Adipose tissue (tissue), 3 donors: ENCODE results near the gene MYH7. TPM values are rescaled to one million over a fixed set of nuclear protein-coding genes. Genes with fewer than 3 reads are reported as not detected.

Experiments
- H3K27ac ChIP-seq: one replicate; pipeline ENCODE4 v1.5.1; 2013; ENCODE audit warnings: low read depth, low read length
- WGBS, 3 donors: extraction: QIAGEN DNeasy Blood & Tissue Kit; methylation state at CpG; one replicate each; pipeline ENCODE4 v1.1.7; 2013; 5-methylcytosine and 5-hydroxymethylcytosine counted together
- polyA plus RNA-seq, 3 donors: library from polyadenylated mRNA; stranded (reverse); fragments of 200-250 nt; gene quantifications; one replicate each; pipeline ENCODE4 v1.2.3, GENCODE V29; 2013
- donor health status: healthy with polysubstance abuse.
- donor health status: Bipolar disorder and iron deficiency.
- donor health status: healthy.

Gene MYH7
- polyA plus RNA-seq, 3 donors: 0.07 to 6.5 (median 2.8) TPM

DNA sequence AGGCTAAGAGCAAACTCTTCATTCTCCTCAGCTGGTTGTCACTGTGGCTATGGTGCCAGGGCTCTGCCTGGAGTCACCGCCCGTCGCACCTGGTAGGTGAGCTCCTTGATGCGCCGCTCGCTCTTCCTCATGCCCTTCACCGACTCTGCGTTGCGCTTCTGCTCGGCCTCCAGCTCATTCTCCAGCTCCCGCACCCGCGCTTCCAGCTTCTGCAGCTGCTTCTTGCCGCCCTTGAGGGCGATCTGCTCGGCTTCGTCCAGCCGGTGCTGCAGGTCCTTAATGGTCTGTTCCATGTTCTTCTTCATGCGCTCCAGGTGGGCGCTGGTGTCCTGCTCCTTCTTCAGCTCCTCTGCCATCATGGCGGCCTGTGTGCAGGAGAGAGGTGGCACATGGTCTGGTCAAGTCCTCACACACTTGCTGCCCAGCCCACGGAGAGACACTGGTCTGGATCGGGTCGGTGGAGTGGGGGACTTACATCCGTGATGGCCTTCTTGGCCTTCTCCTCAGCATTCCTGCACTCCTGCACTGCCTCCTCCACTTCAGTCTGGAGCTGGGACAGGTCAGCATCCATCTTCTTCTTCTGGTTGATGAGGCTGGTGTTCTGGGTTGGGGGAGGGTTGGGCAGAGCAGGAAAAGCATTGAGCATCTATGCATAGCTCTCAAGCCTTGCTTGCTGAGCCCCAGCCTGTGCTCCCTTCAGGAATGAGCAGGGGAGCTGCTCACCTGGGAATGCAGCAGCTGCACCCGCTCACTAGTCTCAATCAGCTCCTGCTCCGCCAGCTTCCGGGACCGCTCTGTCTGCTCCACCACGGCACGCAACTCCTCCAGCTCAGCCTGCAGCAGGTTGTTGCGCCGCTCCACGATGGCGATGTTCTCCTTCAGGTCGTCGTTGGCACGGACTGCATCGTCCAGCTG is 20.3 kb downstream of the MYH7 start:
- WGBS, 3 donors: 79 to 94% (median 91%) methylated on average over 37 to 39 of the region's 39 CpGs
- H3K27ac ChIP-seq: no peak overlapping the region

- H3K27ac ChIP-seq: no peak overlapping the region
- 59 to 72% (median 71%) methylated on average over 3 of the region's 3 CpGs for WGBS, 3 donors
These were observed 21.2 kb downstream of the MYH7 start for GRCh38 chr14:23414254-23414653.

DNA sequence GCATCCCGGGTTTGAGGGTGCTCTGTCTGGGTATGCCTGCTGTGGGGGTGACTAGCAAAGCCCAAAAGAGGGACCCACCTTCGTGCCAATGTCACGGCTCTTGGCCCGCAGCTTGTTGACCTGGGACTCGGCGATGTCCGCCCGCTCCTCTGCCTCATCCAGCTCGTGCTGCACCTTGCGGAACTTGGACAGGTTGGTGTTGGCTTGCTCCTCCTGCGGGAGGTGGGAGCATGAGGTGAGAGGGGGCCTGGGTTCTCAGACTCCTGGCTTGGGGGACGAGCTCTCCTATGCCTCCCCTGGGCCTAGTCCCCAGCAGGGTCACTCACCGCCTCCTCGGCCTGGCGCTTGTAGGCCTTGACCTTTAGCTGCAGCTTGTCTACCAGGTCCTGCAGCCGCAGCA is 21.8 kb downstream of the MYH7 start:
- WGBS, 3 donors: 85 to 93% (median 91%) methylated on average over 16 of the region's 16 CpGs
- no peak overlapping the region for H3K27ac ChIP-seq

- 80 to 90% (median 81%) methylated on average over 14 of the region's 14 CpGs for WGBS, 3 donors
- H3K27ac ChIP-seq: no peak overlapping the region
These were observed 23.6 kb downstream of the MYH7 start for GRCh38 chr14:23411563-23412525.

- WGBS, 3 donors: 79 to 81% (median 79%) methylated on average over 14 of the region's 14 CpGs
These were observed 25.4 kb downstream of the MYH7 start for GRCh38 chr14:23409966-23410635.

DNA sequence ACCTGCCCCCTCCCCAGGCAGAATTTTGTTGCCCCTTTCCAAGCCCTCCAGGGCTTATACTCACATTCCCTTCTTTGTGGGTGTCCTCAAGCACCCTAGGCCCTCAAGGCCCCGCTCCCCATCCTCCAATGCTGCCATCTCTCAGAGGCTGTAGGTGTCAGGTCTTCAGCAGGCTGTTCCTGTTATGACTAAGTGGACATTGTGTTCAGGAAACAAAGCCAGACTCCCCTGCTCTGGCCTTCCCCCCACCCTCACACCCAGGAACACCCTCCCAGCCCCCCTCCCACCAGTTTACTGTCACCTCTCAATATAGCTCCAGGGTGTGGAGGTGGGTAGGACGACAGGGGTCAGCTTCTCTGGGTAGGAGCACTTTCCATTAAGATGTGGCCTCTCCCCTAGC is 26.0 kb downstream of the MYH7 start:
- H3K27ac ChIP-seq: no peak overlapping the region

More at GRCh38 chr14:23409966-23410635, 25.4 kb downstream of the MYH7 start:
- H3K27ac ChIP-seq: no peak overlapping the region

DNA sequence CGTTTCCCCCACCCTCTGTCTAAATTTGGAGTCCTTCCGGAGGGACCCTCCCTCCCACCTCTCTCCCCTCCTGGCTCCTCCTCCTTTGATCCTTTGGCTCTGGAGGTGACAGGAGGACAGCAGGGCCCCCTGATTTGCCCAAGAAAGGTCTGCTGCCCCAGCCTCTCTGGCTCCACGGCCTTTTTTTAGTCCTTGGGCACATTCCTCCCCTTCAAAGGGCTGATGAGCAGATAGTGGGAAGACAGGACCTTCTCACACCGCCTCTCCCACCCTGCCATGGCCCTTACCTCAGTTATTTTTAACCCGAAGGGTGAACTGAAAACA is 27.2 kb downstream of the MYH7 start:
- H3K27ac ChIP-seq: no peak overlapping the region
- WGBS, 3 donors: 45 to 62% (median 57%) methylated on average over 5 of the region's 5 CpGs

More for the DNA sequence above, 26.0 kb downstream of the MYH7 start:
- 64 to 91% (median 78%) methylated on average over 2 of the region's 2 CpGs for WGBS, 3 donors

- 80 to 82% (median 81%) methylated on average over 15 of the region's 15 CpGs for WGBS, 3 donors
- H3K27ac ChIP-seq: no peak within 1 kb of the TSS
These were observed 27.7 kb downstream of the MYH7 start, which contains the start of gene MYH6 for GRCh38 chr14:23407516-23408306. Gene MYH6 (minus strand): TSS chr14:23408273. CDS start chr14:23407223, 1,050 bp downstream.

- 80 to 89% (median 85%) methylated on average over 15 of the region's 15 CpGs for WGBS, 3 donors
These were observed 28.6 kb downstream of the MYH7 start for GRCh38 chr14:23406725-23407355.

DNA sequence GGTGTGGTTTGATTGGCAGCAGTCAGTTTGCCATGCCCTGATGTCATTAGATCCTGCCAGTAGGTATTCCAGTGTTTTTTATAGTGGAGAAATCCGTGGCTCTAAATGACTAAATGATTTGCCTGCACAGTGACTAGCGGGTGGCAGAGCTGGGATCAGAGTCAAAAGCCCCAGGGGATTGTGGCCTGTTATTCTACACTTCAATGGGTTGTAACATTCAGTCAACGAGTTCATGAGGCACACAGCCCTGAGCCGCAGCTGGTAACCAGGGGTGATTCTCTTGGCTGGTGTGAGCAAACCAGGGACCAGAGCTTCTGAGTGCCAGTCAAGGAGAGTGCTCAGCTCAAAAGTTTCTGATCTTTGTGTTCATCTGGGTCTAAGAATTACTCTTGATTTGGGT is 29.2 kb downstream of the MYH7 start:
- no peak overlapping the region for H3K27ac ChIP-seq
- 57 to 70% (median 62%) methylated on average over 4 of the region's 4 CpGs for WGBS, 3 donors

More at GRCh38 chr14:23406725-23407355, 28.6 kb downstream of the MYH7 start:
- no peak overlapping the region for H3K27ac ChIP-seq

DNA sequence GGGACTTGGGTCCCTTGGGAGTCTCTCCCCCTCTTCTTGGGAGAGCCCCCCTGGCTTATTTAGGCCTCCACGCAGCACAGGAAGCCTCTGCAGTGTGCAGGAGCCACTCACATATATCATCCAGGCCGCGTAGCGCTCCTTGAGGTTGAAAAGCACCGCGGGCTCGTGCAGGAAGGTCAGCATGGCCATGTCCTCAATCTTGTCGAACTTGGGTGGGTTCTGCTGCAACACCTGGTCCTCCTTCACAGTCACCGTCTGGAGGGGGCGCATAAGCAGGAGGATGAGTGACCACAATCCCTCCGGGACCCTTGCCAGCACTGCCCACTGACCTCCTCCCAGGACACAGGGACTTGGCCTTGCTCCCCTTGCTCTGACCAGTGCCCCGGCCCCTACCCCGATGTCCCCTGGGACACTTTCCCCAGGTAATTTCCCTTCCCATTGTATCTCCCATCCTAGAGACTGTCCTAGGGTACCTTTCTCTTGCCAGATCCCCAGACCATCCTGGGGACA is 29.9 kb downstream of the MYH7 start:
- H3K27ac ChIP-seq: no peak overlapping the region
- WGBS, 3 donors: 83 to 87% (median 83%) methylated on average over 13 of the region's 13 CpGs

- no peak overlapping the region for H3K27ac ChIP-seq
- WGBS, 3 donors: 78 to 84% (median 84%) methylated on average over 10 of the region's 10 CpGs
These were observed 30.4 kb downstream of the MYH7 start for GRCh38 chr14:23405096-23405495.

DNA sequence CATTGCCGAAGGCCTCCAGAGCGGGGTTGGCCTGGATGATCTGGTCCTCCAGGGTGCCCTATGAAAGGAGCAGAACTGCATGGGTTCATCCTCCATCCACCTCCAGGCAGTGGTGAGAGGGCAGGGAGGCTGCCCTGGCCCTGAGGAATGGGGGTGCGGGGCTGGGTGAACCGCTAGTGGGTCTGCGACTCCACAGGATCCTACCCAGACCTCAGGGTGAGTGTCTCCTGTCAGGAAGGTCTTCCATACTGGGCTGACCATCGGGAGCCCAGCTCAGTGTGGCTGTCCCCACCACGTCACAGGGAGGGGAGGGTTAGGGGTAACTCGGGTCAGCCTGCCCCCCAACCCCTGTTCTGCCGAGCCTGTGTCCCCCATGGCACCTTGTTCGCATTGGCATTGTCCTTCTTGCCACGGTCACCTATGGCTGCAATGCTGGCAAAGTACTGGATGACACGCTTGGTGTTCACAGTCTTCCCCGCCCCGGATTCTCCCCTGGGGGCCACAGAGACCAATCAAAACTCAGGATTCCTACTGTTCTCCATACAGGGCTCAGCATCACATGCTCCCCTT is 31.0 kb downstream of the MYH7 start:
- no peak overlapping the region for H3K27ac ChIP-seq
- WGBS, 3 donors: 83 to 85% (median 83%) methylated on average over 14 of the region's 14 CpGs

DNA sequence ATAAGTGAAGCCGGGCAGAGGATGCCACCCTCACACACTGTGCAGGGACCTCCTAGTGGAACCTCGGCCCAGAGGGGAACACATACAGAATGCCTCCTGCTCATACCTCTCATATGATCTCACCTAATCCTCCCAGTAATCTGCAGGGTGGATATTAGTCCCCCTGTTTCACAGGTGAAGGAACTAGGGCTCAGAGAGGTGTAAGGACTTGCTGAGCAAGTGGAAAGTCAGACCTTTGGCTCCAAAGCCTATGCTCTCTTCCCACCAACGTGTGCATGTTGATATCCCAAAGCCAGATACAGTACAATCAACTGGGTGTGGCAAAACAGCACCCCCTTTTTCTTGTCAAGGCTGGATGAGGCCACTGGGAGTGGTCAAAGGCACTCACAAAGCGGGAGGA is 31.6 kb downstream of the MYH7 start:
- WGBS, 3 donors: 69 to 81% (median 77%) methylated on average over 4 of the region's 4 CpGs

DNA sequence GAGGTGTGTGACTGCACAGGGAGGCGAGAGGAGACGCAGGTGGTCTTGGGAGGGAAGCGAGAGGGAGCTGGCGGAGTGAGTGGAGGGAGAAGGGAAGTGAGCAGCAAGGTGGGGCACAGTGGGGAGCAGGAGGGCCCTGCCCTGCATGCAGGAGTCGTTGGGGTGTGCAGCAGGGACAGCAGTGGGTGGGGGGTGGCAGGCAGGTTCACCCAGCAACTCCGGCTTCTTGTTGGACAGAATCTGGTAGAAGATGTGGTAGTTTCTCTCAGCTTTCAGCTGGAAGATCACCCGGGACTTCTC is 32.4 kb downstream of the MYH7 start:
- 59% methylated on average over 7 of the region's 7 CpGs for WGBS, 3 donors
- H3K27ac ChIP-seq: no peak overlapping the region

More for the DNA sequence above, 31.6 kb downstream of the MYH7 start:
- H3K27ac ChIP-seq: no peak overlapping the region

- H3K27ac ChIP-seq: no peak overlapping the region
- WGBS, 3 donors: 62 to 69% (median 66%) methylated on average over 25 of the region's 25 CpGs
These were observed 32.9 kb downstream of the MYH7 start for GRCh38 chr14:23402296-23403138.
